CD4-positive, alpha-beta T cell (primary cell): Measurements from ENCODE around the gene MUC4. TPM values are rescaled to one million over a fixed set of nuclear protein-coding genes. Genes with fewer than 3 reads are reported as not detected.
"Not testable (repeated sequence)": the region's sequence is repeated elsewhere in the genome, so short reads cannot be mapped to it uniquely, and the experiment has no call there.

Source experiments
- ATAC-seq: fragments of 200-7000 bp; cut with Tn5 transposase; one replicate; pipeline ENCODE4 v1.10.0; 2022; ENCODE audit warnings: mild to moderate bottlenecking; ENCODE audit not compliant: poor library complexity
- CTCF ChIA-PET: fragments of 350-600 bp; sonication (Branson Sonifier 250); formaldehyde crosslinking; loops from one replicate; lab custom pipeline; 2021; ENCODE audit warnings: antibody characterized with exemption, inconsistent platforms; lab: Charles Lee
- POLR2A ChIA-PET: fragments of 350-600 bp; sonication (Branson Sonifier 250); formaldehyde crosslinking; loops from one replicate; lab custom pipeline; 2021; ENCODE audit warnings: antibody characterized with exemption, inconsistent platforms; lab: Charles Lee
- DNase-seq, 14 experiments: peaks; one replicate each; pipeline ENCODE4 v3.0.0-alpha.2; 2013 to 2020; ENCODE audit warnings: mixed read lengths in 2 of 14
- H3K27ac ChIP-seq, 2 donors: one replicate each; pipeline versions ENCODE4 v1.5.1 to v1.7.0; 2013; ENCODE audit warnings: low read length in 2 of 2, low read depth in 1 of 2, mild to moderate bottlenecking in 1 of 2
- H3K27me3 ChIP-seq, 2 experiments: 1 replicate in 1 of 2; 2 replicates in 1 of 2; pipeline versions ENCODE4 v1.6.1 to v1.7.0; 2013; ENCODE audit warnings: low read length in 2 of 2, control low read depth in 1 of 2, mild to moderate bottlenecking in 1 of 2, moderate library complexity in 1 of 2; ENCODE audit not compliant: insufficient read depth in 2 of 2, control insufficient read depth in 1 of 2
- H3K36me3 ChIP-seq: one replicate; pipeline ENCODE4 v1.6.1; 2013; ENCODE audit warnings: low read length, control low read depth; ENCODE audit not compliant: insufficient read depth
- H3K4me1 ChIP-seq: one replicate; pipeline ENCODE4 v1.6.1; 2013; ENCODE audit warnings: low read length, control low read depth; ENCODE audit not compliant: insufficient read depth
- H3K4me3 ChIP-seq: one replicate; pipeline ENCODE4 v1.5.1; 2013; ENCODE audit warnings: mild to moderate bottlenecking, low read length, moderate library complexity
- H3K9me3 ChIP-seq, 2 experiments: 1 replicate in 1 of 2; 2 replicates in 1 of 2; pipeline versions ENCODE4 v1.6.1 to v1.7.0; 2013; ENCODE audit warnings: low read length in 2 of 2, mild to moderate bottlenecking in 2 of 2, control low read depth in 1 of 2, moderate library complexity in 1 of 2; ENCODE audit not compliant: control insufficient read depth in 1 of 2, insufficient read depth in 1 of 2
- H3K27ac Mint-ChIP-seq: one replicate; pipeline ENCODE4 v1.8.0; 2020; ENCODE audit warnings: mixed read lengths
- H3K27me3 Mint-ChIP-seq: one replicate; pipeline ENCODE4 v1.8.0; 2021; ENCODE audit warnings: mixed read lengths
- H3K36me3 Mint-ChIP-seq: one replicate; pipeline ENCODE4 v1.8.0; 2021; ENCODE audit warnings: low read depth, mixed read lengths
- H3K4me1 Mint-ChIP-seq: one replicate; pipeline ENCODE4 v1.8.0; 2021; ENCODE audit warnings: low read depth, mixed read lengths
- H3K4me3 Mint-ChIP-seq: one replicate; pipeline ENCODE4 v1.8.0; 2020; ENCODE audit warnings: mild to moderate bottlenecking, mixed read lengths
- H3K9me3 Mint-ChIP-seq: one replicate; pipeline ENCODE4 v1.8.0; 2020; ENCODE audit warnings: mixed read lengths
- CTCF ChIP-seq: fragments of 200-600 bp; IDR thresholded peaks from one replicate; pipeline ENCODE4 v1.8.0; 2022; ENCODE audit warnings: antibody characterized with exemption, mild to moderate bottlenecking
- intact Hi-C, 2 experiments: fragments of 100-400 bp; cut with DNase I in 1 of 2; cut with micrococcal nuclease in 1 of 2; formaldehyde crosslinking; loops; one replicate each; pipeline versions ENCODE4 v1.15.1 to v1.9.0; 2023 to 2025; cut with DNase I, micrococcal nuclease
- total RNA-seq, 174 experiments: library from RNA in 2 of 174; stranded (reverse) in 2 of 174; gene quantifications; one replicate each; pipeline ENCODE4 v1.2.3 and lab custom pipeline; 2021 to 2026

The MUC4 gene
- total RNA-seq, 2 experiments from 2014 or later = not detected

- intact Hi-C loops = no loop called here
- TF ChIP-seq CTCF = no peak
- Mint-ChIP-seq H3K4me1 (no peaks in the 10 kb centered on the region), H3K4me3 (no peak overlapping the region), H3K9me3 (no peaks in the 10 kb centered on the region), H3K27me3 (peaks cover 3% of the 10 kb centered on the region), H3K36me3 (peaks cover 11% of the 10 kb centered on the region), H3K27ac (no peak overlapping the region)
- CTCF ChIA-PET = interaction anchor here (0.9 kb wide), 1 partner anchor 8 kb away, joined by 3 read pairs; no protein-coding TSS in a partner anchor
- peaks cover 0 to 9% of the 10 kb centered on the region in 2 experiments for H3K9me3 ChIP-seq
- no peaks in the 10 kb centered on the region for H3K4me1 ChIP-seq
- H3K36me3 ChIP-seq = peaks cover 2% of the 10 kb centered on the region
- POLR2A ChIA-PET = no interaction called here
- no peak overlapping the region for H3K27ac ChIP-seq
- ATAC-seq = no peak
- peak in 1 of 14 experiments; percentile 23 for DNase-seq
- no peaks in the 10 kb centered on the region for H3K27me3 ChIP-seq
- H3K4me3 ChIP-seq = no peak overlapping the region
These were observed 72.1 kb downstream of the MUC4 start for GRCh38 chr3:195739561-195740111.

GRCh38 chr3:195738274-195739044 lies 73.3 kb downstream of the MUC4 start:
- H3K4me1 Mint-ChIP-seq = no peaks in the 10 kb centered on the region
- Histone ChIP-seq H3K4me1 (no peaks in the 10 kb centered on the region), H3K9me3 (peaks cover 0 to 9% of the 10 kb centered on the region in 2 experiments), H3K36me3 (peaks cover 3% of the 10 kb centered on the region), H3K4me3 (no peak overlapping the region), H3K27me3 (no peaks in the 10 kb centered on the region), H3K27ac (no peak overlapping the region)
- TF ChIP-seq CTCF = no peak
- ATAC-seq (no peak), DNase-seq (peak in 1 of 14 experiments; percentile 30)
- H3K27ac Mint-ChIP-seq = no peak overlapping the region
- intact Hi-C loops = no loop called here
- CTCF ChIA-PET = interaction anchor here (0.9 kb wide), 1 partner anchor 9 kb away, joined by 3 read pairs; no protein-coding TSS in a partner anchor
- peaks cover 3% of the 10 kb centered on the region for H3K27me3 Mint-ChIP-seq
- no peaks in the 10 kb centered on the region for H3K9me3 Mint-ChIP-seq
- no peak overlapping the region for H3K4me3 Mint-ChIP-seq
- H3K36me3 Mint-ChIP-seq = peaks cover 13% of the 10 kb centered on the region
- POLR2A ChIA-PET = no interaction called here

GRCh38 chr3:195737782-195738181 lies 73.9 kb downstream of the MUC4 start:
- H3K9me3 Mint-ChIP-seq, H3K4me1 Mint-ChIP-seq, H3K27ac Mint-ChIP-seq, H3K27me3 ChIP-seq, intact Hi-C loops, H3K27ac ChIP-seq, H3K27me3 Mint-ChIP-seq, H3K9me3 ChIP-seq, ATAC-seq, H3K4me3 Mint-ChIP-seq, H3K4me1 ChIP-seq, POLR2A ChIA-PET, H3K36me3 ChIP-seq, H3K4me3 ChIP-seq: not testable (repeated sequence)
- CTCF ChIA-PET = interaction anchor here (1.0 kb wide), 1 partner anchor 10 kb away, joined by 5 read pairs; no protein-coding TSS in a partner anchor
- peak in 1 of 14 experiments; percentile 7 for DNase-seq
- H3K36me3 Mint-ChIP-seq = peaks cover 16% of the 10 kb centered on the region
